Fibroblast of skin of scalp (primary cell): ENCODE data around the gene LCA5.
"Not testable (repeated sequence)": the region's sequence is repeated elsewhere in the genome, so short reads cannot be mapped to it uniquely, and the experiment has no call there.

Experiments
- DNase-seq: peaks from one replicate; pipeline ENCODE4 v3.0.0-alpha.2; 2013

LCA5 gene

DNA sequence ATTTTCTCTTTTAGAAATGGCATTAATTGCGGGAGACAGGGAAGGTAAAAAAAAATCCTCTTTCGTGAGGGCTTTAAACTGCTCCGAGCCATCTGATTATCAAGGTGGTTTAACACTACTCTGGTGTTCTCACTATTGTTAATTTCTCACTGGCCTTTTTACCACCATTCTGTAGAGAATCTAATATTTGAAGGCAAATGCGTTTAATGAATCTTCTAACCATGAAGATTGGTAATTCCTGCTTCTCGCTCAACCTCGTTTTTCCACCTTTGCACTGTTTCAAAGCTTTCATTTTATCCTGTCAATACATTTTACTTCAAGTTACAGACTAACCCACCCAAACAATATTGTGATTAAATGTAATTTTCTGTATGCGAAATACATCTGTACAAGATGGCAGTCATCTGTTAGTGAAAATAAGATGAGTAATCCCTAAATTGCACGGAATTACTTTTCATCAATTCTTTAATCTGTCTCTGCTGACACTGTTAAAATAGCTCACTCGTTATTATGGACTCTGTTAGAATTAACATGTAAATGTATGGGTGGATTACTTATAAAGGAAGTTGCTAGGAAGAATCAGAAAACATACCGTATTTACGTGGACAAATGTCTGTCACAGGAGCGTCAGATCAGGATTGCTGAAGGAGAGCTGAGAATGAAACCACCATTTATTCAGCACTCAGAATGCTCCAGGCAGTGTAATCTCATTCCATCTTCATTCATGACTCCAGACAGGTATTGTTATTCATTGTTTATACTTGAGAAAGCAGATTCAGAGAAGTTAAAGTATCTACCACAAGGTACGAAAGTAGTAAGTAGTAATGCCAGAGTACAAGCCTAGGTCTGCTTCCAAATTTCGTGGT, 1.1 kb upstream of the LCA5 start:
- DNase-seq: no peak

DNA sequence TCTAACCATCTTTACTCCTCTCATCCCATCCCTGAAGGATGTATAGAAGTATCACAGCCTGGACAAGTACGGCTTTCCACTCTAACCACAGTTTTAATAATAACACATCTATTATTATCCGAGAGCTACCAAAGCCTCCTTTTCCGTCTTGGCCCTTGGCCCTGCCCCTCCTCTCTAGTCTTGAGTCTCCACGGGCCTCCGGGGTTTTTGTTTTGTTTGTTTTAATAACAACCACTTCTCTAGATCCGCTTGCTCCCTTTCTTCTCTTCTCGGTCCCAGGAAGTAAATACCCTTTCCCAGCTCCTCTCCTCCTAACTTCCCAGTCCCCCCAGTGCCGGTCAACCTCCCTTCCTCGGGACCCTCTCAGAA, 661 bp downstream of the LCA5 start:
- DNase-seq: no peak

DNA sequence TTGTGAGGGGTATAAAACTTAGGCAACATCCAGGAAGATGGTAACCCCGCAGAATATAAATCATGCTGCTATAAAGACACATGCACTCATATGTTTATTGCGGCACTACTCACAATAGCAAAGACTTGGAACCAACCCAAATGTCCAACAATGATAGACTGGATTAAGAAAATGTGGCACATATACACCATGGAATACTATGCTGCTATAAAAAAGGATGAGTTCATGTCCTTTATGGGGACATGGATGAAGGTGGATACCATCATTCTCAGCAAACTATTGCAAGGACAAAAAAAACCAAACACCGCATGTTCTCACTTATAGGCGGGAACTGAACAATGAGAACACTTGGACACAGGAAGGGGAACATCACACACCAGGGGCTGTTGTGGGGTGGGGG, 7.7 kb downstream of the LCA5 start:
- DNase-seq: not testable (repeated sequence)

DNA sequence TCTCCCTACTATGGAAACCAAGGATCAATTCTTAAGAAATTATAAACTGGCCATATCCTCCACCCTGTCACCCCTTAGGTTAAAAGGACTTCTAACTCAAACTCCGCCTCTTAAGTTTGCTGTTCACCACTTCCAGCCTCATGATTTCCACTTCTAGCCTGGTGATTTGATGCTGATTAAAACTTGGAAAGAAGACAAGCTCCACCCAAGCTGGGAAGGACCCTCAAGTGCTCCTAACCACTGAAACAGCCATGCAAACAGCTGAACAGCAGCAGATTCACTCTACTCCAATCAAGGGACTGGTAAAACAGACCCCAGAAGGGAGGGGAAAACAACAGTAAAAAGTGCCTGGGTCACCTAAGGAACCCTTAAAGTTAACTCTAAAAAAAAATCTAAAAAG, 10.3 kb downstream of the LCA5 start:
- DNase-seq: no peak

DNA sequence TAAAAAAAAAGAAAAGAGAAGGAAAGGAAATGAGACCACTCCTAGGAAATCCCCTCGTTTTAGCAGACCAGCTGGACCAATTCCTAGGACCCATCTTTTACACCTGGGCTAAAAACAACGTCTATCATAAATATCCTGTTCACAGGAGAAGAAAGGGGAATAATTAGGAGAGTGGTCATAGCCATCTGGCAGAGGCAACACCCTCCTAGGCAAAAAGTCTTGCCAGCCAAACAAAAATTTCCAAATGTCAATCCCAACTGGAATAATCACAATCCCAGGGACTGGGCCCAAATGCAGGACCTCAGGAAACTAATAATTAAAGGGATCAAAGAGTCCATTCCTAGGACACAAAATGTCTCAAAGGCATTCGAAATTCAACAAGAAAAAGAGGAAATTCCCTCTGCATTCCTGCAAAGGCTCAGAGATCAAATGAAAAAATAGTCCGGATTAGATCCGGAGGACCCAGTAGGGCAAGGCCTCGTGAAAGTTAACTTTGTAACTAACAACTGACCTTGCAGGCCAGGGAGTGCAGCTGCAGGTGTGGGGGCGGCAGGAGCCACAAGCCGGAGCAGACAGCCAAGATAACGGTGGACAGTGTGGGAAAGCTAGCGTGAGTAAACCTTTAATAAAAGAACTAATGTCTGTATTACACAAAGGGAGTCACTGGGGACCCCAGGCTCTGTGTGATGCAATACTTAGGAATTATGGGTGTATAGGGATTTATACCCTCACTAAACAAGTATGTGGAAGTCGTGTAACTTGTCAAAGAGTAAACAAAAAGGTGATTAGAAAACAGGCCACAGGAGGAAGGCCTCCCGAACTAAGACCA, 11.7 kb downstream of the LCA5 start:
- DNase-seq: no peak

DNA sequence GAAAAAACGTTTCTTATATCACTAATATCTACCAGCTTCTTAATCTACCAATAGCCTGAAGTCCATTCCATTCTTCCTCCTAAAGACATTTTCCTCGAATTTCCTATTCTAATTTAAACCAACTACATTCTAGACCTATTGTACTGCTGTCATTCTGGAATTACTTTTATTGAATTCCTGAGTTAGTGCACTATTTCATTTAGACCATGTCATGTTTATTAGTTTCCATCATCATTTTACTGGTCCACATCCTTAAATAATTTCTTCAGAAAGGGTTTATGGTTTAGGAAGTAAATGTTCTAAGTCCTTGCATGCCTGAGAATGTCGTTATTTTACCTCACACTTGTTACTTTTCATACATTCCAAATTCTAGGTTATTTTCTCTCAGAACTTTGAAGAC, 13.2 kb downstream of the LCA5 start:
- no peak for DNase-seq

DNA sequence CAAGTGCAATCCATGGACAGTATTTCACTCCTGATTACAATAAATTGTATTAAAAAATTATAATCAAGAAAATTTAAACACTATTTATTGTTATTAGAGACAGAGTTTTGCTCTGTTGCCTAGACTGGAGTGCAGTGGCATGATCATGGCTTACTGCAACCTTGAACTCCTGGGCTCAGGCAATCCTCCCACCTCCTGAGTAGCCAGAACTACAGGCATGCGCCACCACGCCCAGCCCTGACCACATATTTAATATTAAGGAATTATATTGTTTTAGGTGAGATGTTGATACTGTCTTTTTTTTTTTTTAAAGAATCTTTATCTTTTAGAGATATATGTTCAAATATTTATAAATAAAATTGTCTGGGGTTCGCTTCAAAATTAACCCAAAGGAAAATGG, 14.6 kb downstream of the LCA5 start:
- no peak for DNase-seq

DNA sequence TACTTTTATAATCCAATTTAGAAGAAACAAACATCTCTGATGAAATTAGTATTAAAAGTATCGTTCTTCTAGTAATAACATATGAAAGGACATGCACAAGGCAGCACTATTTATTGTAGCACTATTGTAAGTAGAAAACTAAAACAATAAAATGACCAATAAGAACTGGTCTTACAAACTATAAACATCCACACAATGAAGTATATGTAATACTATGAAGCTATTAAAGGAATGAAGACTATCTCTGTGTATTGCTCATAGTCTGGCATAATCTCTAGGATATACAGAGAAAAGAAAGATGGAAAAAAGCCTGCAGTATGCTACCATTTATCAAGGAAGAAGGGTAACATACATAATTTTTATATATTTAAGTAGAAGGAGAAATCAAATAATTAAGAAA, 16.7 kb downstream of the LCA5 start:
- no peak for DNase-seq

DNA sequence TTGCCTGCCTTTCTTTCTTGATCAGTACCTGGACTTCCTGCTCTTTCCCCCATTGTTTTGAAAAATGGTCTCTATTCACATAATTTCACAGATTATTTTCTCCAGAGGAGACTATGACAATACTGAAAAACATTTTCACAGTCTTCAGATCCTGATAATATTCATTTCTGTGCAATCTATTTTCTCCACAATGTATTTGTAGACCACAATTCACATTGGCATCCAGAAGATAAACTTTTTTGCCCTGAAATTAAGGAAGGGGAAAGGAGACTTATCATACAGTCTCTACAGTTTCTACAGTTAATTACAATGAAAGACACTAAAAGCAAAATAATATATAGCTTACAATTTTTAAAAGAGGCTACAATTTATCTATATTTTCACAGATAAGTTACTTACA, 18.4 kb downstream of the LCA5 start:
- no peak for DNase-seq

DNA sequence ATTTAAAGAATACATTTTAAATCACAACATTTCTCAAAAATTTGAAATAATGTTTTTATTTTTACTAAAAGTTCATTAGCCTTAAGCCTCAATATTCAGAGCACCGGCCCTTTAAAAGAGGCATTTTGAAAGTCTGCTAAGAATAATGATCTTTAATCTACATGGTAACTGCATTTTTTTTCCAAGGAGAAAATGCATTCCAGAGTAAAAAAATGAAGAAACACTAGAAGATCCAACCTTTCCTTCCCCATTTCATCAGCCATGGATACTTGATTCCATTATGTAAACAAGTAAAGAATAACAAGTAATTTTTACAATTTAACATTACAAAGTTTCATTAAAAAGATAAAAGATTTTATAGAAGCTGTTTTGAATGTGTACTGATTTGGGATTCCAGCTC, 21.8 kb downstream of the LCA5 start:
- no peak for DNase-seq

DNA sequence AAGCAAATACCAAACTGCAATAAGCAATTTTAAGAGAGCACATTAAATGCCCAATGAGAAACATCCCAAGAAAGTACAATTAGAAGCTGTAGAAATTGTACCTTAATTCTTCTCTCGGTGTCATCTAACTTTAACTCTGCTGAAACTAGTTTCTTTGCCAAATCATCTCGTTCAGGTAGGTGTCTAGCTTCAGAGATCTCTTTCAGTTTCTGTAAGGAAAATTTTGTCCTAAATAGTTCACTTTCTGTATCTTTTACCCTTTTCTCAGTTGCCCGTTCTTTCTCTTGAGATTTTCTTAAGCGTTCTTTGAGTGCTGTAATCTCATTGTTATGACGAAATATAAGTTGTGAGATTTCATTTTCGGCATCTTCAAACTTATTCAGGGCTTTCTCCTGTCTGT, 24.1 kb downstream of the LCA5 start:
- DNase-seq: no peak

DNA sequence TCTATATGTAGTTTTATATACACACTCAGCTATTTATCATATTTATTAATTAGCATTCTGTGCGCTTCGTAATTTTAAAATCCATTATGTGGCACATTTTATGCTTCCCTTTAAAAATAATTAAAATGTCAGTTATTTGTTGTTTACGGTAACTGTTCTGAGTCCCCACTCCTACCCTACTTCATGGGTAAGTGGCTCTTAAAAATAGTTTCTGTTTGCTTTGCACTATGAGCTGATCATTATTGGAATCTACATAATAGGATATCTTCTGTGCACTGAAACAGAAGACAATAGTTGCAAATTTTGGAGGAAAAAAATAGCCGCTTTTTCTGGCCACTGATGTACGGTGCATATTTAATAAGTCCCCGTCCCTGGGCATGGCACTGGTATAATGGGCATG, 25.2 kb downstream of the LCA5 start:
- no peak for DNase-seq

DNA sequence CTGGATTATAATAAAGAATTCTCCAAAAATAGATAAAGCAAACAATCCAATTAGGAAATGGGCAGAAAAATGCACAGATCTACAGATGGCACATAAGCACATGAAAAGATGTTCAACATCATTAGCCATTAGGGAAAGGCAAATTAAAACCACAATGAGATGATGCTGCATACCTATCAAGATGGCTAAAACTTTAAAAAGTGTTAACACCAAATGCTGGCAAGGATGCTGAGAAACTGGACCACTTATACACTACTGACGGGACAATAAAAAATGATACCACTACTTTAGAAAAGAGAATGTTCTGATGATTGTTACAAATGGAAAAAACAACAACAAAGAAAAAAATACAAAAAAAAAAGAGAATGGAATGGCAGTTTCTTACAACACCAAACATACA, 26.5 kb downstream of the LCA5 start:
- no peak for DNase-seq

DNA sequence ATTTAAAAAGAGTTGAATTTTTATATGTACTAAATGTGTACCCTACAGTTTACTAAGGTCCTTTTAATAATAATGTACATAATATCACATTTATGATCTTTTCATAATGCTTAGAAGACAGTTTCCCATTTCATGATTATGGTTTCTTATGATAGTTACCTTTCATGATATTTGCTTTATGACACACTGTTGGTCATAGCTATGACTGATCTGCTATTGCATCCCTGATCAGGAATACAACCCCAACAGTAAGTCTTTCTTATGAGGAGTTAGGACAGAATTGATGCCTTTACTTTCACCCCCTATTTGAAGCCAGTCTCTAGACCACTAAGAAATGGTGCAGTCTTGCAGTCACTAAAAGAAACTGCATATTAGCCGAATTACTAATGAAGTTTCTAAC, 31.0 kb downstream of the LCA5 start:
- DNase-seq: no peak

DNA sequence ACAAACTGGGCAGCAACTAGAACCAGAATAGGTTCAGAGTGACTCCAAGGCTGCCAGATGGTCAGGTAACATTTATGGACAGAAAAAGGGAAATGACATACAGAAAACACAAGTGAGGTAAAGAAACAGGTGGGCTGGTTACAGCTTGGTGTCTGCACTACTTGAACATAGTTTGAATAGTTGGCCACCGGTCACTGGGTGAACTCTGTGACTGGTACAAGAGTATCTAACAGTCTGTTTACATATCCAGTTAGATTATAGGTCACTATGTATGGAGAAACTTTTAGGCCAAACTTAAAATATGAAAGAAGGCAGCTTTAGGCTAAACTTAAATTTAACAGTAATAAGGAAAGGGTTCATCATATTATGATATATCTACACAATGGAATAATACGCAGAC, 32.9 kb downstream of the LCA5 start:
- no peak for DNase-seq

DNA sequence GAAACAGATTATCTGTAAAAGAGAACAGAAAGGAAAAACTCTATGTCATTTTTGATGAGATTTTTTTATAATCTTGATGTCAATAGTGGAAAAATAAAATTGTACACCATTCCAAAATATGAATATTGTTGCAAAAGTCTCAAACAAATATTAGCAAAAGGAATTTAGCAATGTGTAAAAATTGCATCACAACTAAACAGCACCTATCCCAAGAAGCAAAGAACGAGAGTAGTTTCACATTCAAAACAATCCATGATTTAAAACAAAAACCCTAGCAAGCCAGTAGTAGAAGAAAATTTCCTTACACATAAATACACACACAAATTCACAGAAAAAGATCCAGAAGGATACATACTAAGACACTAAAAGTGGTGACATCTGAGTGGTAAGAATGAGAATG, 38.4 kb downstream of the LCA5 start:
- DNase-seq: no peak

DNA sequence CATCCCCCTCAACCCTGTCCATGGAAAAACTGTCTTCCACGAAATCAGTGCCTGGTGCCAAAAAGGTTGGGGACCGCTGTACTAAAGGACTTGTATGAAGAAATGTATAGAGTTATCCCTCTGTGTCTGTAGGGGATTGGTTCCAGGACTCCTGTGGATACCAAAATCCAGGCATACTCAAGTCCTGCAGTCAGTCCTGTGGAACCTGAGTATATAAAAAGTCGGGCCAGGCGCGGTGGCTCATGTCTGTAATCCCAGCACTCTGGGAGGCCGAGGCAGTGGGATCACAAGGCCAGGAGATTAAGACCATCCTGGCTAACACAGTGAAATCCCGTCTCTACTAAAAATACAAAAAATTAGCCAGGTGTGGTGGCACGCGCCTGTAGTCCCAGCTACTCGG, 42.0 kb downstream of the LCA5 start:
- DNase-seq: no peak

DNA sequence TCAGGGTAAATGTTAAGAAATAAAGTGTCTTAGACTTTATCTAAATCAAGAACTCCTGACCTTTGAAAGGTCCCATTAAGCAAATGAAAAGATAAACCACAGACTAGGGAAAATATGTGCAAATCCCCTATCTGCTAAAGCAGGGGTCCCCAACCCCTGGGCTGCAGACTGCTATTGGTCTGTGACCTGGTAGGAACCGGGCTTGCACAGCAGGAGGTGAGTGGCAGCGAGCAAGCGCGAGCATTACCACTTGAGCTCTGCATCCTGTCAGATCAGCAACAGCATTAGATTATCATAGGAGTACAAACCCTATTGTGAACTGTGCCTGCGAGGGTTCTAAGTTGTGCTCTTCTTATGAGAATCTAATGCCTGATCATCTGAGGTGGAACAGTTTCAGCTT, 42.4 kb downstream of the LCA5 start:
- DNase-seq: no peak

DNA sequence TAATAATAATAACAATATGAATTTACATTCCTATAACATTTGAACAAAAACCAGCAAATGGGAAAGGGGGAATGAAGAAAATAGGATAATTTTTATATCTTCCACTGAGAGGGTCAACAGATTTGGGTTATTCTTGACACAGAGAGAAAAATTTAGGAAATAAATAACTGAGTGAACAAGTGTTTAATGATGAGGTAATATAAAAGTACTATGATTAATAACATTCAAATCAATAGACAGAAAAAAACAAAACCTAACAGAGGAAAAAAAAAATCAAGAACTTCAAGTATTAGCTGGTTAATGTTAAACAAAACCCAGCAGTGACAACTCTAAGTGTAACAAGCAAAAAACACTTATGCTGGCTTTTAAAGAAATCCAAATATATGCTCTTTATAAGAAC, 66.5 kb downstream of the LCA5 start:
- no peak for DNase-seq

DNA sequence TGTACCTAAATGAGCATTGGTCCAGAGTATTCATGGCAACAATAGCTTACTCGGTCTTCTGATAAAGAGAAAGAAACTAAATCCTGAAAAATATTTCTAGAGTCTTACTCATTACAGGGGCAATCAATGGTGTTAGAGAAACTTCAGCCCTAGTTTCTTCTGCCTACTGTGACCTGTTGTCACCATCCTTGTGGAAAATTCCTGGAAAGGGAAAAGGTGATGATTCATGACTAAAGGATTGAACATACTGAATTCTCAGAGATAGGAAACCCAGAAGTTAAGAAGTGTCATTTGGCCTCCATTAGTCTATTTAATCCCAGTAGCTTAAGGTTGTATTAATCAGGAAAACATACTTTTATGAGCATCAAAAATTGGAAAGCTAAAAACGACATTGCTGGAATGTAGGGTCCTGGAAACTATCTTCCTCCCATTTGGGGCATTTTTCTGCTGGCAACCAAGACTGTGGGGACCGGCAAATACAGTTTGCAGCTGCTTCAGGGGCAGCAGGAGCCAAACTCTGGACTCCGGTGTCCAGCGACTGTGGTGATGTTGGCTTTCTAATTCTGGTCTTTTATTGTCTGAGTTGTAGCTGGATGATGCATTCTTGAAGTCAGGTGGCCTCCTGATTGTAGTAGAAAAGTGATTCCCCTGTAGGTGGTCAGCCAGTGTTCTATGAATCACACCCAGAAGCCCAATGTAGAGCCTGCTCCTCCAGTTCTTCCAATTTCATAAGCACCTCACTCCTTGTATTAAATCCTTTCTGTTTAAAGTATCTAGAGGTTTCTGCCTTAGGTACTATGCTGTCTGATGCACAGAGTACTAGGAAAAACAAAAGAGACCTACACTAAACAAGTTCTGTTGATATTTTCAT, 67.6 kb downstream of the LCA5 start:
- peak; percentile 9 for DNase-seq

DNA sequence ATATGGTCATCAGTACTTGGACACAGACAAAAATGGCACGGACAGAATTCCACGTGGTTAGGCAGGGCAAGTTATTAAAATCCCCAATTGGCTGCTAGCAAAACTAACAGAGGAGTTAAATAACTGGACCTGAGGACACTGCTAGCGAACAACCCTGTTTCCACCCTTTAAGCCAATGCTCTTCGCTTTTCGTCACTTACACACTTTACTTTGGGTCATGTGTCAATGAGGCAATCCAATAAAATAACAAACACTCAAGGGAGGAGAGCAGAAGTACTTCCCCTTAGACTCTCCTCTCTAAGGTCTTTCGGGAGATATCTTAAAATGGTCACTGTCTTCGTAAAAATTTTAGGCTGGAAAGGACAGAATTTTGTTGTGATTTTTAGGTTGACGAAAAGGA, 68.6 kb downstream of the LCA5 start:
- DNase-seq: no peak

DNA sequence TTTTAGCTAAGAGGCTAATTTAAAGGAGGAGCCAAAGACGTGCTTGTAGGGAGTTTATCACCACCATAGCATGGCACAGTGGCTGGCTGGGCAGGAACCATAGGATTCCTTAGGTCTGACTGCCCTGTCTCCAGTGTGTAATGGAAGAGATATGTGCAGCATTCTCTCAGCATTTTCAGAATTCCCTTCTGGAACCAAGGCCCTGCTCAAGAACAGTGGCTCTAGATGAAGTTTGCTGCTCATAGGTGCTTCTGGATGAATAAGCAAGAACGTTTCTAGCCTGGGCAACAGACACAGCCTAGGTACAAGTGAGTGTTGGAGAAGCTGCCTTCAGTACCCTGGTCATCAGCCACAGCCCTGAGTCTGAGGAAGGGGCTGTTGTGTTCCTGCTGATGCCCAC, 69.1 kb downstream of the LCA5 start:
- DNase-seq: peak; percentile 66

DNA sequence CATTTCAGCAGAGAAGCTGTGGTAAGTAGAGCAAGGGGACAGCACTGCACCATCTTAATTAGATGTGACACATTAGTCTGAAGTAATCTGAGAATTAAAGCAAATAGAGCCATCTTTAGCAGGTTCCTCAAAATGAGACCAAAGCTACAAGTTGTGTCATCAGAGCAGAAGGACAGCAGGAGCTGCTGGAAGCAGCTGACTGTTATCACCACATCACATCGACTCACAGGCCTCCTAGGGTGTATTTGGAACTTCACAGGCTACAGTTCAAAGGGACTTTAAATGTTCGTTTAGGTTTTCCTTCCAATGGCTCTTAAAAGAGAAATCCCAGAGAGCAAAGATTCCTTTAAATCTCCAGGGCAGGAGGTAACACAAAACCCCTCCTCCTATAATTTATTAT, 69.5 kb downstream of the LCA5 start:
- no peak for DNase-seq
